Endothelial cell of umbilical vein (primary cell): ENCODE data around the gene CXCR6. TPM values are rescaled to one million over a fixed set of nuclear protein-coding genes. Genes with fewer than 3 reads are reported as not detected.

Experiments
- BruUV-seq: library from RNA; stranded (reverse); fragments of 400-500 nt; replicated peaks from 2 replicates; lab custom pipeline; 2021; lab: Mats Ljungman, UMichigan
- CTCF ChIA-PET: fragments of 300-600, 350-600 bp; sonication (Branson Sonifier 250); formaldehyde crosslinking; loops from one replicate; lab custom pipeline; 2021; ENCODE audit warnings: antibody characterized with exemption, inconsistent platforms; lab: Charles Lee
- POLR2A ChIA-PET: fragments of 300-600, 350-600 bp; sonication (Branson Sonifier 250); formaldehyde crosslinking; loops from one replicate; lab custom pipeline; 2021; ENCODE audit warnings: antibody characterized with exemption, inconsistent platforms; lab: Charles Lee
- DNase-seq: peaks from one replicate; pipeline ENCODE4 v3.0.0-alpha.2; 2011; ENCODE audit warnings: low read depth, low spot score
- FAIRE-seq: peaks from 2 replicates; lab custom pipeline; 2011; peaks lifted over from hg19 to GRCh38; lab: Jason Lieb, UNC
- H2AFZ ChIP-seq: 2 replicates; pipeline ENCODE4 v1.6.0; 2012; ENCODE audit warnings: low read depth, low read length, control low read depth, inconsistent platforms
- H3K27ac ChIP-seq: 2 replicates; pipeline ENCODE4 v1.5.1; 2011; ENCODE audit warnings: low read depth, mild to moderate bottlenecking, control low read depth, low read length, moderate library complexity; ENCODE audit not compliant: insufficient read depth
- H3K27me3 ChIP-seq, 2 experiments: 2 replicates each; pipeline versions ENCODE4 v1.6.0 to v1.6.1; 2011; ENCODE audit warnings: low read length in 2 of 2, mixed read lengths in 1 of 2; ENCODE audit not compliant: control insufficient read depth in 2 of 2, insufficient read depth in 2 of 2
- H3K36me3 ChIP-seq, 2 experiments: 2 replicates in 1 of 2; 3 replicates in 1 of 2; pipeline ENCODE4 v1.5.1; 2011; ENCODE audit warnings: low read length in 2 of 2, mild to moderate bottlenecking in 1 of 2, moderate library complexity in 1 of 2; ENCODE audit not compliant: control insufficient read depth in 2 of 2, insufficient read depth in 2 of 2; ENCODE audit errors: extremely low read depth in 1 of 2
- H3K4me1 ChIP-seq: 3 replicates; pipeline ENCODE4 v1.5.1; 2011; ENCODE audit warnings: mild to moderate bottlenecking, low read length; ENCODE audit not compliant: control insufficient read depth, insufficient read depth; ENCODE audit errors: extremely low read depth
- H3K4me2 ChIP-seq: 2 replicates; pipeline ENCODE4 v1.6.1; 2011; ENCODE audit warnings: low read length, control low read depth, mixed read lengths; ENCODE audit not compliant: insufficient read depth
- H3K4me3 ChIP-seq, 3 experiments: fragments of 200-600 bp in 1 of 3; sonication (generic), shearing (Covaris generic) in 1 of 3; replicated peaks in 1 of 3; 2 replicates each; pipeline ENCODE4 v1.5.1; 2011 to 2016; ENCODE audit warnings: control low read depth in 3 of 3, low read length in 3 of 3, mild to moderate bottlenecking in 2 of 3, inconsistent platforms in 1 of 3, low read depth in 1 of 3, moderate library complexity in 1 of 3; ENCODE audit not compliant: insufficient read depth in 1 of 3
- H3K79me2 ChIP-seq: 2 replicates; pipeline ENCODE4 v1.6.0; 2012; ENCODE audit warnings: low read length, inconsistent platforms; ENCODE audit not compliant: control insufficient read depth, insufficient read depth
- H3K9ac ChIP-seq: replicated peaks from 2 replicates; pipeline ENCODE3; 2011; ENCODE audit warnings: low read length, control low read depth; ENCODE audit not compliant: insufficient read depth; ENCODE audit errors: extremely low read depth
- H3K9me1 ChIP-seq: replicated peaks from 3 replicates; pipeline ENCODE4 v1.6.0; 2011; ENCODE audit warnings: mild to moderate bottlenecking, low read length; ENCODE audit not compliant: control insufficient read depth, insufficient read depth; ENCODE audit errors: extremely low read depth
- H3K9me3 ChIP-seq: replicated peaks from 2 replicates; pipeline ENCODE4 v1.5.1; 2012; ENCODE audit warnings: low read length, inconsistent platforms; ENCODE audit not compliant: control insufficient read depth, insufficient read depth
- H4K20me1 ChIP-seq: replicated peaks from 2 replicates; pipeline ENCODE3; 2011; ENCODE audit warnings: mild to moderate bottlenecking, low read length; ENCODE audit not compliant: control insufficient read depth, insufficient read depth; ENCODE audit errors: extremely low read depth
- CTCF ChIP-seq, 2 donors: IDR thresholded peaks; 1 replicate in 1 of 2; 2 replicates in 1 of 2; pipeline ENCODE4 v1.5.1; 2011; ENCODE audit warnings: low read length in 2 of 2, mild to moderate bottlenecking in 2 of 2, moderate library complexity in 2 of 2, control low read depth in 1 of 2, inconsistent platforms in 1 of 2, low read depth in 1 of 2; ENCODE audit not compliant: insufficient read depth in 1 of 2; ENCODE audit errors: extremely low read depth in 1 of 2
- EZH2 ChIP-seq: IDR thresholded peaks from 2 replicates; pipeline ENCODE4 v1.6.1; 2012; ENCODE audit warnings: borderline replicate concordance, low read depth, mild to moderate bottlenecking, moderate library complexity, low read length, inconsistent platforms; ENCODE audit not compliant: severe bottlenecking
- FOS ChIP-seq: IDR thresholded peaks from 2 replicates; pipeline ENCODE4 v1.6.1; 2011; ENCODE audit warnings: mild to moderate bottlenecking, low read length, moderate library complexity, borderline replicate concordance; ENCODE audit not compliant: insufficient read depth
- GATA2 ChIP-seq: IDR thresholded peaks from 2 replicates; pipeline ENCODE4 v1.7.0; 2011; ENCODE audit warnings: low read depth, mild to moderate bottlenecking, moderate library complexity, mixed read lengths, low read length; ENCODE audit not compliant: insufficient read length, insufficient read depth
- JUN ChIP-seq: IDR thresholded peaks from 2 replicates; pipeline ENCODE4 v1.6.1; 2011; ENCODE audit warnings: borderline replicate concordance, low read depth; ENCODE audit not compliant: insufficient read length, insufficient read depth
- MYC ChIP-seq: IDR thresholded peaks from one replicate; pipeline ENCODE4 v1.6.1; 2011; ENCODE audit warnings: mild to moderate bottlenecking, low read depth, low read length
- POLR2A ChIP-seq: IDR thresholded peaks from 2 replicates; pipeline ENCODE4 v1.6.1; 2012; ENCODE audit warnings: low read depth, mild to moderate bottlenecking, control low read depth, low read length
- POLR2AphosphoS5 ChIP-seq: IDR thresholded peaks from 2 replicates; pipeline ENCODE4 v1.6.1; 2012; ENCODE audit warnings: low read depth, mild to moderate bottlenecking, control low read depth, low read length, moderate library complexity; ENCODE audit not compliant: insufficient read depth
- dilution Hi-C: fragments of 300-500 bp; cut with MboI; formaldehyde crosslinking; loops from one replicate; pipeline ENCODE4 v1.15.0; 2019; ENCODE audit warnings: low sequenced_read_pairs; ENCODE audit not compliant: extremely low pct_ligation_motif_present
- intact Hi-C: fragments of 100-400 bp; cut with micrococcal nuclease; formaldehyde crosslinking; loops from one replicate; pipeline ENCODE4 v1.10.0; 2022
- polyA plus RNA-seq, 4 experiments: library from polyadenylated mRNA; depleted of rRNA in 3 of 4; stranded (reverse) in 3 of 4; unstranded in 1 of 4; fragments of >200 nt; gene quantifications; 2 replicates each; pipeline versions ENCODE4 v1.2.1 to v1.2.3, GENCODE V29; 2011 to 2012; ENCODE audit warnings: missing spikeins in 1 of 4
- total RNA-seq: library from RNA; stranded (reverse); gene quantifications from 2 replicates; pipeline ENCODE4 v1.2.3, GENCODE V29; 2021

Gene CXCR6
- total and polyA plus RNA-seq, 2 donors (not counting 3 experiments of a cell fraction or from before 2014, with no cell fraction given), result not detected

- no peaks in the 10 kb centered on the region for H3K79me2 ChIP-seq
- peaks cover 0 to 3% of the 10 kb centered on the region in 2 experiments for H3K36me3 ChIP-seq
- DNase-seq, result no peak
- H3K4me1 ChIP-seq, result no peaks in the 10 kb centered on the region
- H3K4me3 ChIP-seq, result no peak overlapping the region
- no TSS peak for BruUV-seq
- no peak overlapping the region for H2AFZ ChIP-seq
- TF ChIP-seq FOS (no peak), MYC (no peak), GATA2 (no peak), JUN (no peak), EZH2 (no peak), POLR2A (no peak), POLR2AphosphoS5 (no peak), CTCF (IDR thresholded peaks at IDR 0.05; ENCODE audit: extremely low read depth in 1 of 2, insufficient read depth in 1 of 2, low read depth in 1 of 2, low read length in 2 of 2) (no peak)
- H3K9me3 ChIP-seq, result no peaks in the 10 kb centered on the region
- H3K9me1 ChIP-seq, result no peaks in the 10 kb centered on the region
- POLR2A ChIA-PET, result no interaction called here
- H3K9ac ChIP-seq, result no peak overlapping the region
- no peaks in the 10 kb centered on the region for H3K27me3 ChIP-seq
- CTCF ChIA-PET, result no interaction called here
- H4K20me1 ChIP-seq, result no peaks in the 10 kb centered on the region
- intact Hi-C loops, result no loop called here
- no peak overlapping the region for H3K4me2 ChIP-seq
- dilution Hi-C loops, result no loop called here
- no peak for FAIRE-seq
- H3K27ac ChIP-seq, result no peak overlapping the region
Observed at GRCh38 chr3:45915518-45916231, 27.6 kb upstream of the CXCR6 start.
